Measurements from ENCODE around the gene SLCO4A1.

GRCh38 chr20:62694106-62694505 lies 51.8 kb downstream of the SLCO4A1 start:
- TF ChIP-seq CTCF (conservative IDR thresholded peaks at IDR 0.05 in 1 of 2, IDR thresholded peaks at IDR 0.05 in 1 of 2; ENCODE audit: low read depth in 1 of 2, low read length in 2 of 2) (no peak), EZH2 (IDR thresholded peaks at IDR 0.05; ENCODE audit: low read length, missing control alignments) (no peak)

All from fibroblast of lung (primary cell).